Measurements from ENCODE around the gene EFNB1.

Gene EFNB1

GRCh38 chrX:68846536-68846935 is 17.7 kb downstream of the EFNB1 start:
- Histone ChIP-seq H3K9me3 (ENCODE audit: control insufficient read depth in 2 of 2, low read length in 2 of 2) (no peaks in the 10 kb centered on the region), H3K36me3 (ENCODE audit: control insufficient read depth in 2 of 2, insufficient read depth in 2 of 2, low read length in 2 of 2) (no peaks in the 10 kb centered on the region), H3K27me3 (ENCODE audit: control insufficient read depth in 1 of 2, insufficient read depth in 2 of 2, low read length in 2 of 2) (peaks cover 0 to 18% of the 10 kb centered on the region in 2 donors), H3K4me3 (ENCODE audit: low read length in 2 of 2) (no peak overlapping the region), H3K4me1 (ENCODE audit: control insufficient read depth, insufficient read depth, low read length) (peaks cover 16% of the 10 kb centered on the region), H3K9ac (ENCODE audit: low read length in 2 of 2) (no peak overlapping the region), H3K27ac (ENCODE audit: low read length) (no peak overlapping the region)

GRCh38 chrX:68847172-68847571 is 18.4 kb downstream of the EFNB1 start:
- H3K9ac ChIP-seq (ENCODE audit: low read length in 2 of 2), result no peak overlapping the region
- H3K4me1 ChIP-seq (ENCODE audit: control insufficient read depth, insufficient read depth, low read length), result peaks cover 15% of the 10 kb centered on the region
- no peak overlapping the region for H3K4me3 ChIP-seq (ENCODE audit: low read length in 2 of 2)
- no peaks in the 10 kb centered on the region for H3K9me3 ChIP-seq (ENCODE audit: control insufficient read depth in 2 of 2, low read length in 2 of 2)
- H3K36me3 ChIP-seq (ENCODE audit: control insufficient read depth in 2 of 2, insufficient read depth in 2 of 2, low read length in 2 of 2), result no peaks in the 10 kb centered on the region
- H3K27ac ChIP-seq (ENCODE audit: low read length), result no peak overlapping the region
- peaks cover 0 to 16% of the 10 kb centered on the region in 2 donors for H3K27me3 ChIP-seq (ENCODE audit: control insufficient read depth in 1 of 2, insufficient read depth in 2 of 2, low read length in 2 of 2)

GRCh38 chrX:68848189-68848940 is 19.5 kb downstream of the EFNB1 start:
- H3K9ac ChIP-seq (ENCODE audit: low read length in 2 of 2), result no peak overlapping the region
- no peaks in the 10 kb centered on the region for H3K9me3 ChIP-seq (ENCODE audit: control insufficient read depth in 2 of 2, low read length in 2 of 2)
- H3K36me3 ChIP-seq (ENCODE audit: control insufficient read depth in 2 of 2, insufficient read depth in 2 of 2, low read length in 2 of 2), result no peaks in the 10 kb centered on the region
- no peak overlapping the region for H3K27ac ChIP-seq (ENCODE audit: low read length)
- no peak overlapping the region for H3K4me3 ChIP-seq (ENCODE audit: low read length in 2 of 2)
- peaks cover 15% of the 10 kb centered on the region for H3K4me1 ChIP-seq (ENCODE audit: control insufficient read depth, insufficient read depth, low read length)
- H3K27me3 ChIP-seq (ENCODE audit: control insufficient read depth in 1 of 2, insufficient read depth in 2 of 2, low read length in 2 of 2), result peaks cover 0 to 18% of the 10 kb centered on the region in 2 donors

GRCh38 chrX:68851082-68851481 is 22.3 kb downstream of the EFNB1 start:
- Histone ChIP-seq H3K36me3 (ENCODE audit: control insufficient read depth in 2 of 2, insufficient read depth in 2 of 2, low read length in 2 of 2) (no peaks in the 10 kb centered on the region), H3K9me3 (ENCODE audit: control insufficient read depth in 2 of 2, low read length in 2 of 2) (no peaks in the 10 kb centered on the region), H3K27ac (ENCODE audit: low read length) (no peak overlapping the region), H3K9ac (ENCODE audit: low read length in 2 of 2) (no peak overlapping the region), H3K4me3 (ENCODE audit: low read length in 2 of 2) (no peak overlapping the region), H3K27me3 (ENCODE audit: control insufficient read depth in 1 of 2, insufficient read depth in 2 of 2, low read length in 2 of 2) (peaks cover 0 to 18% of the 10 kb centered on the region in 2 donors), H3K4me1 (ENCODE audit: control insufficient read depth, insufficient read depth, low read length) (peaks cover 15% of the 10 kb centered on the region)

GRCh38 chrX:68852046-68852445 is 23.2 kb downstream of the EFNB1 start:
- no peak overlapping the region for H3K4me3 ChIP-seq (ENCODE audit: low read length in 2 of 2)
- H3K27ac ChIP-seq (ENCODE audit: low read length), result no peak overlapping the region
- H3K4me1 ChIP-seq (ENCODE audit: control insufficient read depth, insufficient read depth, low read length), result peaks cover 9% of the 10 kb centered on the region
- H3K27me3 ChIP-seq (ENCODE audit: control insufficient read depth in 1 of 2, insufficient read depth in 2 of 2, low read length in 2 of 2), result peaks cover 0 to 21% of the 10 kb centered on the region in 2 donors
- H3K36me3 ChIP-seq (ENCODE audit: control insufficient read depth in 2 of 2, insufficient read depth in 2 of 2, low read length in 2 of 2), result no peaks in the 10 kb centered on the region
- no peaks in the 10 kb centered on the region for H3K9me3 ChIP-seq (ENCODE audit: control insufficient read depth in 2 of 2, low read length in 2 of 2)
- no peak overlapping the region for H3K9ac ChIP-seq (ENCODE audit: low read length in 2 of 2)

GRCh38 chrX:68853665-68854251 is 24.9 kb downstream of the EFNB1 start:
- Histone ChIP-seq H3K9me3 (ENCODE audit: control insufficient read depth in 2 of 2, low read length in 2 of 2) (no peaks in the 10 kb centered on the region), H3K27me3 (ENCODE audit: control insufficient read depth in 1 of 2, insufficient read depth in 2 of 2, low read length in 2 of 2) (peaks cover 0 to 23% of the 10 kb centered on the region in 2 donors), H3K9ac (ENCODE audit: low read length in 2 of 2) (no peak overlapping the region), H3K36me3 (ENCODE audit: control insufficient read depth in 2 of 2, insufficient read depth in 2 of 2, low read length in 2 of 2) (no peaks in the 10 kb centered on the region), H3K4me1 (ENCODE audit: control insufficient read depth, insufficient read depth, low read length) (peaks cover 3% of the 10 kb centered on the region), H3K4me3 (ENCODE audit: low read length in 2 of 2) (no peak overlapping the region), H3K27ac (ENCODE audit: low read length) (no peak overlapping the region)

- Histone ChIP-seq H3K27ac (ENCODE audit: low read length) (no peak overlapping the region), H3K9ac (ENCODE audit: low read length in 2 of 2) (no peak overlapping the region), H3K27me3 (ENCODE audit: control insufficient read depth in 1 of 2, insufficient read depth in 2 of 2, low read length in 2 of 2) (peaks cover 0 to 19% of the 10 kb centered on the region in 2 donors), H3K36me3 (ENCODE audit: control insufficient read depth in 2 of 2, insufficient read depth in 2 of 2, low read length in 2 of 2) (no peaks in the 10 kb centered on the region), H3K4me3 (ENCODE audit: low read length in 2 of 2) (no peak overlapping the region), H3K9me3 (ENCODE audit: control insufficient read depth in 2 of 2, low read length in 2 of 2) (no peaks in the 10 kb centered on the region), H3K4me1 (ENCODE audit: control insufficient read depth, insufficient read depth, low read length) (no peaks in the 10 kb centered on the region)
Measured at GRCh38 chrX:68865300-68865699, 36.5 kb downstream of the EFNB1 start.

GRCh38 chrX:68865926-68866325 is 37.1 kb downstream of the EFNB1 start:
- Histone ChIP-seq H3K36me3 (ENCODE audit: control insufficient read depth in 2 of 2, insufficient read depth in 2 of 2, low read length in 2 of 2) (no peaks in the 10 kb centered on the region), H3K27ac (ENCODE audit: low read length) (no peak overlapping the region), H3K4me1 (ENCODE audit: control insufficient read depth, insufficient read depth, low read length) (no peaks in the 10 kb centered on the region), H3K27me3 (ENCODE audit: control insufficient read depth in 1 of 2, insufficient read depth in 2 of 2, low read length in 2 of 2) (peaks cover 0 to 19% of the 10 kb centered on the region in 2 donors), H3K9me3 (ENCODE audit: control insufficient read depth in 2 of 2, low read length in 2 of 2) (no peaks in the 10 kb centered on the region), H3K4me3 (ENCODE audit: low read length in 2 of 2) (no peak overlapping the region), H3K9ac (ENCODE audit: low read length in 2 of 2) (no peak overlapping the region)

GRCh38 chrX:68867458-68868112 is 38.8 kb downstream of the EFNB1 start:
- no peak overlapping the region for H3K9ac ChIP-seq (ENCODE audit: low read length in 2 of 2)

GRCh38 chrX:68868316-68868715 is 39.5 kb downstream of the EFNB1 start:
- no peaks in the 10 kb centered on the region for H3K9me3 ChIP-seq (ENCODE audit: control insufficient read depth in 2 of 2, low read length in 2 of 2)
- H3K36me3 ChIP-seq (ENCODE audit: control insufficient read depth in 2 of 2, insufficient read depth in 2 of 2, low read length in 2 of 2), result no peaks in the 10 kb centered on the region
- no peaks in the 10 kb centered on the region for H3K4me1 ChIP-seq (ENCODE audit: control insufficient read depth, insufficient read depth, low read length)
- no peak overlapping the region for H3K27ac ChIP-seq (ENCODE audit: low read length)
- H3K9ac ChIP-seq (ENCODE audit: low read length in 2 of 2), result no peak overlapping the region
- H3K27me3 ChIP-seq (ENCODE audit: control insufficient read depth in 1 of 2, insufficient read depth in 2 of 2, low read length in 2 of 2), result peaks cover 0 to 28% of the 10 kb centered on the region in 2 donors
- no peak overlapping the region for H3K4me3 ChIP-seq (ENCODE audit: low read length in 2 of 2)

More at GRCh38 chrX:68867458-68868112, 38.8 kb downstream of the EFNB1 start:
- peaks cover 0 to 25% of the 10 kb centered on the region in 2 donors for H3K27me3 ChIP-seq (ENCODE audit: control insufficient read depth in 1 of 2, insufficient read depth in 2 of 2, low read length in 2 of 2)
- no peaks in the 10 kb centered on the region for H3K4me1 ChIP-seq (ENCODE audit: control insufficient read depth, insufficient read depth, low read length)
- H3K9me3 ChIP-seq (ENCODE audit: control insufficient read depth in 2 of 2, low read length in 2 of 2), result no peaks in the 10 kb centered on the region
- no peaks in the 10 kb centered on the region for H3K36me3 ChIP-seq (ENCODE audit: control insufficient read depth in 2 of 2, insufficient read depth in 2 of 2, low read length in 2 of 2)
- no peak overlapping the region for H3K27ac ChIP-seq (ENCODE audit: low read length)
- H3K4me3 ChIP-seq (ENCODE audit: low read length in 2 of 2), result no peak overlapping the region
